ENCODE data around the gene HLA-DPB1.

GRCh38 chr6:33073431-33073871 is 2.3 kb upstream of the HLA-DPB1 start, which contains the start of gene HLA-DPA1:
- TF ChIP-seq CTCF (IDR thresholded peaks at IDR 0.05; ENCODE audit: low read length) (no peak), EZH2 (optimal IDR thresholded peaks at IDR 0.05; ENCODE audit: low read depth, low read length) (no peak), EZH2phosphoT487 (IDR thresholded peaks at IDR 0.05; ENCODE audit: low read length) (no peak)
